Measurements from ENCODE around the gene PSENEN. TPM values are rescaled to one million over a fixed set of nuclear protein-coding genes. Genes with fewer than 3 reads are reported as not detected.
"Not testable (repeated sequence)": the region's sequence is repeated elsewhere in the genome, so short reads cannot be mapped to it uniquely, and the experiment has no call there.

The PSENEN gene
- total RNA-seq, 1 donor from 2014 or later: 50.6 TPM

DNA sequence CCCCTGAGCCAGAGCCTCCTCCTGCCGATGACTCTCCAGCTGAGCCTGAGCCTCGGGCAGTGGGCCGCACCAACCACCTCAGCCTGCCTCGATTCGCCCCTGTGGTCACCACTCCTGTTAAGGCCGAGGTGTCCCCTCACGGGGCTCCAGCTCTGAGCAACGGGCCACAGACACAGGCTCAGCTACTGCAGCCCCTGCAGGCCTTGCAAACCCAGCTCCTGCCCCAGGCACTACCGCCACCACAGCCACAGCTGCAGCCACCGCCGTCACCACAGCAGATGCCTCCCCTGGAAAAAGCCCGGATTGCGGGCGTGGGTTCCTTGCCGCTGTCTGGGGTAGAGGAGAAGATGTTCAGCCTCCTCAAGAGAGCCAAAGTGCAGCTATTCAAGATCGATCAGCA is 24.1 kb upstream of the PSENEN start:
- no peak overlapping the region for H3K27ac Mint-ChIP-seq
- H3K27me3 Mint-ChIP-seq (ENCODE audit: insufficient read depth): no peaks in the 10 kb centered on the region
- H3K36me3 Mint-ChIP-seq (ENCODE audit: low read depth): peaks cover 55% of the 10 kb centered on the region
- no peak for DNase-seq (ENCODE audit: low spot score)
- H3K4me3 Mint-ChIP-seq: no peak overlapping the region
- H3K9me3 Mint-ChIP-seq: no peaks in the 10 kb centered on the region
- intact Hi-C loops (cut with micrococcal nuclease): no loop called here
- peaks cover 20% of the 10 kb centered on the region for H3K4me1 Mint-ChIP-seq (ENCODE audit: low read depth)

DNA sequence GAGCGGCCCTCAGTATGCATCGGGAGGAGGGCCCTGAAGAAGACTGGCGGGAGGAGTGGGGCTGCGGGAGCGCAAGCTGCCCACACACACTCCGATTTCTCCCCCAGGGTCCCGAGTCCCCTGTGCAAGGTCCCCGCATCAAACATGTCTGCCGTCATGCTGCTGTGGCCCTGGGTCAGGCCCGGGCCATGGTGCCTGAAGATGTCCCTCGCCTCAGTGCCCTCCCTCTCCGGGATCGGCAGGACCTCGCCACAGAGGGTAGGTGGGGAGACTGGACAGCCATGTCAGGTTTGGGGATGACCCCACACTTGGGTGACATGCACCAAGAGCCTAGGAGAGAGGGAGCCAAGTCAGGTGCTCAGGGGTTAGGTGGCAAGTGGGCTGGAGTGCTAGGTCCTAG is 23.0 kb upstream of the PSENEN start:
- peaks cover 57% of the 10 kb centered on the region for H3K36me3 Mint-ChIP-seq (ENCODE audit: low read depth)
- no peak overlapping the region for H3K27ac Mint-ChIP-seq
- no peak for DNase-seq (ENCODE audit: low spot score)
- peaks cover 16% of the 10 kb centered on the region for H3K4me1 Mint-ChIP-seq (ENCODE audit: low read depth)
- H3K27me3 Mint-ChIP-seq (ENCODE audit: insufficient read depth): no peaks in the 10 kb centered on the region
- intact Hi-C loops (cut with micrococcal nuclease): no loop called here
- no peaks in the 10 kb centered on the region for H3K9me3 Mint-ChIP-seq
- H3K4me3 Mint-ChIP-seq: no peak overlapping the region

DNA sequence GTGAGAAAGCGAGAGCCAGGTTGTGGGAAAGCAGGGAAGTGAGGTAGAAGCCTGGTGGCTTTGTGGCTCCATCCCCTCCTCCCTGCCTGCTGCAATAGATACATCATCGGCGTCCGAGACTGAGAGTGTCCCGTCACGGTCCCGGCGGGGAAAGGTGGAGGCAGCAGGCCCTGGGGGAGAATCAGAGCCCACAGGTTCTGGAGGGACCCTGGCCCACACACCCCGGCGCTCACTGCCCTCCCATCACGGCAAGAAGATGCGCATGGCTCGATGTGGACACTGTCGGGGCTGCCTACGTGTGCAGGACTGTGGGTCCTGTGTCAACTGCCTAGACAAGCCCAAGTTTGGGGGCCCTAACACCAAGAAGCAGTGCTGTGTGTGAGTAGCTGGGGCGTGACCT is 22.6 kb upstream of the PSENEN start:
- Mint-ChIP-seq H3K36me3 (ENCODE audit: low read depth) (peaks cover 58% of the 10 kb centered on the region), H3K9me3 (no peaks in the 10 kb centered on the region), H3K4me3 (no peak overlapping the region), H3K27me3 (ENCODE audit: insufficient read depth) (no peaks in the 10 kb centered on the region), H3K4me1 (ENCODE audit: low read depth) (peaks cover 16% of the 10 kb centered on the region), H3K27ac (no peak overlapping the region)
- DNase-seq (ENCODE audit: low spot score): no peak
- intact Hi-C loops (cut with micrococcal nuclease): no loop called here

DNA sequence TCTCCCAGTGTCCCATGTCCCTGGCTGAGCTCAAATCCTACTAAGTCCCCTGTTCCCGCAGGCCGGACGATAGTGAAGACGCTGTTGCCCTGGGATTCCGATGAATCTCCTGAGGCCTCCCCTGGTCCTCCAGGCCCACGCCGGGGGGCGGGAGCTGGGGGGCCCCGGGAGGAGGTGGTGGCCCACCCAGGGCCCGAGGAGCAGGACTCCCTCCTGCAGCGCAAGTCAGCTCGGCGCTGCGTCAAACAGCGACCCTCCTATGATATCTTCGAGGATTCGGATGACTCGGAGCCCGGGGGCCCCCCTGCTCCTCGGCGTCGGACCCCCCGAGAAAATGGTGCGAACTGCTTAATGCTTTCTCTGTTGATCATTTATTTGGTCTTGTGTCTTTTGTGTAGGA is 21.8 kb upstream of the PSENEN start:
- Mint-ChIP-seq H3K27me3 (ENCODE audit: insufficient read depth) (no peaks in the 10 kb centered on the region), H3K36me3 (ENCODE audit: low read depth) (peaks cover 65% of the 10 kb centered on the region), H3K27ac (no peak overlapping the region), H3K4me3 (no peak overlapping the region), H3K4me1 (ENCODE audit: low read depth) (peaks cover 15% of the 10 kb centered on the region), H3K9me3 (no peaks in the 10 kb centered on the region)
- intact Hi-C loops (cut with micrococcal nuclease): no loop called here
- DNase-seq (ENCODE audit: low spot score): no peak

DNA sequence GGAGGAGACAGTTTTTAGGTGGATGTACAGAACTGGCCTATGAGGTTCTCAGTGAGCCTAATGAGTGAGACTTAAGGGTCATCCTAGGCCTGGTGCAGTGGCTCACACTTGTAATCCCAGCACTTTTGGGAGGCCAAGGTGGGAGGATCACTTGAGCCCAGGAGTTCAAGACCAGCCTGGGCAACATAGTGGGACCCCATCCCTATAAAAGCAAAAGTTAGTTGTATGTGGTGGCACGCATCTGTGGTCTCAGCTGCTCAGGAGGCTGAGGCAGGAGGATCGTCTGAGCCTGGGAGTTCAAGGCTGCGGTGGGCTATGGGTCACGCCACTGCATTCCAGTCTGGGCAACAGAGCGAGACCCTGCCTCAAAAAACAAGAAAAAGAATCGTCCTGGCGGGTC is 21.3 kb upstream of the PSENEN start:
- Mint-ChIP-seq H3K4me1 (ENCODE audit: low read depth) (peaks cover 10% of the 10 kb centered on the region), H3K36me3 (ENCODE audit: low read depth) (peaks cover 68% of the 10 kb centered on the region)
- H3K27ac Mint-ChIP-seq; H3K4me3 Mint-ChIP-seq; DNase-seq (ENCODE audit: low spot score); H3K27me3 Mint-ChIP-seq (ENCODE audit: insufficient read depth); H3K9me3 Mint-ChIP-seq; intact Hi-C loops (cut with micrococcal nuclease): not testable (repeated sequence)

DNA sequence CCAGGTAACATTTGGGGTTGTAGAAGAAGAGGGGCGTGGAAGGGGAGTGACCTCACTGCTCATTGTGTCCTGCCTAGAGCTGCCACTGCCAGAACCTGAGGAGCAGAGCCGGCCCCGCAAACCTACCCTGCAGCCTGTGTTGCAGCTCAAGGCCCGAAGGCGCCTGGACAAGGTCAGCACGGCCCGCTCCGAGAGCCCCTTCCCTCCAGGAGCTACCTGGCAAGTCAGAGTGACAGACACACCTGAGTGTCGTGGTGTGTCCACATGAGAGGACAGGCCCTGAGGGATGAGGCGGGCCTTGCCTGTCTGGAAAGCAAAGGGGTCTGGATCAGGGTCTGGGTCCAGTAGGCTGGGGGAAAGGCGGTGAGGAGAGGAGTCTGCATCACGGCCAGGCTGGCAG is 20.9 kb upstream of the PSENEN start:
- Mint-ChIP-seq H3K27me3 (ENCODE audit: insufficient read depth) (no peaks in the 10 kb centered on the region), H3K9me3 (no peaks in the 10 kb centered on the region)
- no peak for DNase-seq (ENCODE audit: low spot score)

DNA sequence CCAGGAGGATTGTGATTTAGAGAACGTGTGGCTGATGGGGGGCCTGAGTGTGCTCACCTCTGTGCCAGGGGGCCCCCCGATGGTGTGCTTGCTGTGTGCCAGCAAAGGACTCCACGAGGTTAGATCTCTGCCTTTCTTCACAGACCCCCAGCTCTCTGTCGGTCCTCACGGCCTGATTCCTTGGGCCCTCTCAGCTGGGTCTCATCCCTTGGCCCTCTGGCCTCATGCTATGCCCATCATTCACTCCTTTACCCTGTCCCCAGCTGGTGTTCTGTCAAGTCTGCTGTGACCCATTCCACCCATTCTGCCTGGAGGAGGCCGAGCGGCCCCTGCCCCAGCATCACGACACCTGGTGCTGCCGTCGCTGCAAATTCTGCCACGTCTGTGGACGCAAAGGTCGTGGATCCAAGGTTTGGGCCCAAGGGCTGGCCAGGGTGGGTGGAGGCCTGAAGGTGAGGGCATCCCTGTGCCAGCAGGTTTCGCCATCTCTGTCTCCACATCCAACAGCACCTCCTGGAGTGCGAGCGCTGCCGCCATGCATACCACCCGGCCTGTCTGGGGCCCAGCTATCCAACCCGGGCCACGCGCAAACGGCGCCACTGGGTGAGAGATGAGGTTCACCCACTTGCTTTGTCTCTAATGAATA is 20.1 kb upstream of the PSENEN start:
- no peak overlapping the region for H3K4me3 Mint-ChIP-seq
- H3K36me3 Mint-ChIP-seq (ENCODE audit: low read depth): peaks cover 70% of the 10 kb centered on the region
- no peaks in the 10 kb centered on the region for H3K27me3 Mint-ChIP-seq (ENCODE audit: insufficient read depth)
- peaks cover under 1% of the 10 kb centered on the region for H3K4me1 Mint-ChIP-seq (ENCODE audit: low read depth)
- intact Hi-C loops (cut with micrococcal nuclease): no loop called here
- no peaks in the 10 kb centered on the region for H3K9me3 Mint-ChIP-seq
- H3K27ac Mint-ChIP-seq: no peak overlapping the region
- no peak for DNase-seq (ENCODE audit: low spot score)

More for the DNA sequence above, 20.9 kb upstream of the PSENEN start:
- H3K4me3 Mint-ChIP-seq: no peak overlapping the region
- intact Hi-C loops (cut with micrococcal nuclease): no loop called here
- peaks cover 69% of the 10 kb centered on the region for H3K36me3 Mint-ChIP-seq (ENCODE audit: low read depth)
- H3K27ac Mint-ChIP-seq: no peak overlapping the region
- H3K4me1 Mint-ChIP-seq (ENCODE audit: low read depth): peaks cover 6% of the 10 kb centered on the region

DNA sequence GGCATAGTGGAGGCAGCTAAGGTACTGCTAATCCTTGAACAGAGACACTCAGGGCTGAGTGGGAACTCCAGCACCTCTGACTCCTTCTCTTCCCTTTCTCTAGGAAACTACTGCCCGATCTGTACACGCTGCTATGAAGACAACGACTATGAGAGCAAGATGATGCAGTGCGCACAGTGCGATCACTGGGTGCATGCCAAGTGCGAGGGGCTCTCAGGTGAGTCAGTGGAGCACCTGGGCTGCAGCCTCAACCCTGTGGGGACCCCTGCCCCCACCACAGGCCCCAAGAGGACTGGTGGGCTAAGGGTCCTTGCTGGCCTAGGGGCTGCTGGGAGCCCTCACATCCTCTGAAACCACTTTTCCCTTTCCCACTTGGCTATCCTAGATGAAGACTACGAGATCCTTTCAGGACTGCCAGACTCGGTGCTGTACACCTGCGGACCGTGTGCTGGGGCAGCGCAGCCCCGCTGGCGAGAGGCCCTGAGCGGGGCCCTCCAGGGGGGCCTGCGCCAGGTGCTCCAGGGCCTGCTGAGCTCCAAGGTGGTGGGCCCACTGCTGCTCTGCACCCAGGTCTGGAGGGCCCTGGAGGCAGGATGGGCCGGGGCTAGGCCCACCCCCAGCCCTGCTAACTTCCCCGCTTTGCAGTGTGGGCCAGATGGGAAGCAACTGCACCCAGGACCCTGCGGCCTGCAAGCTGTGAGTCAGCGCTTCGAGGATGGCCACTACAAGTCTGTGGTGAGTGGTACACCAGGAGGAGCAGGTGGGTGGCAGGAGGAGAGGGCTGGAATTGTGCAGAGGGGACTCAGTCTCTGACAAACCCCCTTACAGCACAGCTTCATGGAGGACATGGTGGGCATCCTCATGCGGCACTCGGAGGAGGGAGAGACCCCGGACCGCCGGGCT is 18.1 kb upstream of the PSENEN start:
- H3K27ac Mint-ChIP-seq: no peak overlapping the region
- DNase-seq (ENCODE audit: low spot score): no peak
- intact Hi-C loops (cut with micrococcal nuclease): no loop called here
- no peaks in the 10 kb centered on the region for H3K9me3 Mint-ChIP-seq
- no peaks in the 10 kb centered on the region for H3K4me1 Mint-ChIP-seq (ENCODE audit: low read depth)
- H3K4me3 Mint-ChIP-seq: no peak overlapping the region
- no peaks in the 10 kb centered on the region for H3K27me3 Mint-ChIP-seq (ENCODE audit: insufficient read depth)
- H3K36me3 Mint-ChIP-seq (ENCODE audit: low read depth): peaks cover 69% of the 10 kb centered on the region

DNA sequence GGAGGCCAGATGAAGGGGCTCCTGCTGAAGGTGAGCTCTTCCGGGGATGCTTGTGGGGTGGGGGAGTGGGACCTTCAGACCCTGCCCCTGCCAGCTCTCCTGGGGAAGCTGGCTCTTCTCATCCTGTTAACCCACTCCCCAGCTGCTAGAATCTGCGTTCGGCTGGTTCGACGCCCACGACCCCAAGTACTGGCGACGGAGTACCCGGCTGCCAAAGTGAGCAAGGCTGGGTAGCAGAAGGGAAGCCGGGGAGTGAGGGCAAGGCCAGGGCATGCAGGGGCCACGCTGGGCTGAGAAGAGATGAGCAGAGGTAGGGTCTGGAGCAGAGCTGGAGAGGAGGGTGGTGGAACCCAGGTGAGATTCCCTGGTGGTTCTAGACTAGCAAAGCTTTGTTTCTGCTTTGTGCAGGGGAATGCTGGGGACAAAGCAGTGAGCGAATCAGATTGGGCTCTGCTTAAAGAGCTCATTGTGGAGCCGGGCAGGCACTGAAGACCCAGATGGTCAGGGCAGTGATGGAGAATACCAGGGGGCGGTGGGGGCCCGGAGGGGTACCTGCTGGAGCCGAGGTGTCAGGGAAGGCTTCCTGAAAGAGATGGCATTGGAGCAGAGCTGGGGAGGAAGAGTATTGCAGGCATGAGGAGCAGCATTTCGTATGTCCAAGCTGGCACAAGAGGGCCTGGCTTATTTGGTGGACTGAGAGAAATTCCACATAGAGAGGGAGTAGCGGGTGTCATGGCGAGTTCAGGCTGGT is 17.3 kb upstream of the PSENEN start:
- no peaks in the 10 kb centered on the region for H3K27me3 Mint-ChIP-seq (ENCODE audit: insufficient read depth)
- H3K27ac Mint-ChIP-seq: no peak overlapping the region
- no peaks in the 10 kb centered on the region for H3K4me1 Mint-ChIP-seq (ENCODE audit: low read depth)
- DNase-seq (ENCODE audit: low spot score): no peak
- H3K4me3 Mint-ChIP-seq: no peak overlapping the region
- peaks cover 63% of the 10 kb centered on the region for H3K36me3 Mint-ChIP-seq (ENCODE audit: low read depth)
- intact Hi-C loops (cut with micrococcal nuclease): no loop called here
- no peaks in the 10 kb centered on the region for H3K9me3 Mint-ChIP-seq

DNA sequence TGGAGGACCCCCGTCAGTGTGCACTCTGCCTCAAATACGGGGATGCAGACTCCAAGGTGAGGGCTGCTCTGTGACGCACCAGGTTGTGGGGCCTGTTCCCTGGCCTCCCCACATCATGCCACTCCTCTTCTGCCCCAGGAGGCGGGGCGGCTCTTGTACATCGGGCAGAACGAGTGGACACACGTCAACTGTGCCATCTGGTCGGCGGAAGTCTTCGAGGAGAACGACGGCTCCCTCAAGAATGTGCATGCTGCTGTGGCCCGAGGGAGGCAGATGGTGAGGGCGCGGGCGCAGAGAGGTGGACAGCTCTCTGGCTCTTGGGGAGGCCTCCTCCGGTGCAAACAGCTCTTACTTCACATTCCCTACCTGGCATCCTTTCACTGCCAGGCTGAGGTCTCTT is 16.4 kb upstream of the PSENEN start:
- Mint-ChIP-seq H3K36me3 (ENCODE audit: low read depth) (peaks cover 61% of the 10 kb centered on the region), H3K27ac (no peak overlapping the region), H3K4me3 (no peak overlapping the region), H3K9me3 (no peaks in the 10 kb centered on the region), H3K4me1 (ENCODE audit: low read depth) (no peaks in the 10 kb centered on the region), H3K27me3 (ENCODE audit: insufficient read depth) (no peaks in the 10 kb centered on the region)
- intact Hi-C loops (cut with micrococcal nuclease): no loop called here
- no peak for DNase-seq (ENCODE audit: low spot score)

DNA sequence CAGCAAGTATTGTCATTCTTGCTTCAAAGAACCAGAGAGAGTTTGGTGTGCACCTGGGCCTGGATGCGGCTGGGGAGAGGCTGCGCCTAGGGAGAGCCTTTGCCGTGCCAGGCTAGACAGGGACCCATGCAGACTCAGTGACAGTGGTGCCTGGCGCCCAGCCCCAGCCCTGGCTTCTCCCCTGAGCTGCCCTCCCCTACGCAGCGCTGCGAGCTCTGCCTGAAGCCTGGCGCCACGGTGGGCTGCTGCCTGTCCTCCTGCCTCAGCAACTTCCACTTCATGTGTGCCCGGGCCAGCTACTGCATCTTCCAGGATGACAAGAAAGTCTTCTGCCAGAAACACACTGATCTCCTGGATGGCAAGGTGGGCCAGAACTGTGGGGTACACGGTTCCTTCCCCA is 15.7 kb upstream of the PSENEN start:
- H3K9me3 Mint-ChIP-seq: no peaks in the 10 kb centered on the region
- no peak for DNase-seq (ENCODE audit: low spot score)

DNA sequence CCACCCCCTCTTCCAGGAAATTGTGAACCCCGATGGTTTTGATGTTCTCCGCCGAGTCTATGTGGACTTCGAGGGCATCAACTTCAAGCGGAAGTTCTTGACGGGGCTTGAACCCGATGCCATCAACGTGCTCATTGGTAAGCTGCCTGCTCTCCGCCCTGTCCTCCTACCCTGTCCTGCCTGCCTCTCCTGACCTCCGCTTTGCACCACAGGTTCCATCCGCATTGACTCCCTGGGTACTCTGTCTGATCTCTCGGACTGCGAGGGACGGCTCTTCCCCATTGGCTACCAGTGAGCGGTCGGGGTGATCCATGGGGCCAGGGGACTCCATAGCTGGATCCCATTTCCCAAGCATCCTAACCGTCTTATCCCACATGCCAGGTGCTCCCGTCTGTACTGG is 15.1 kb upstream of the PSENEN start:
- no peak for DNase-seq (ENCODE audit: low spot score)
- no peaks in the 10 kb centered on the region for H3K4me1 Mint-ChIP-seq (ENCODE audit: low read depth)
- peaks cover 60% of the 10 kb centered on the region for H3K36me3 Mint-ChIP-seq (ENCODE audit: low read depth)
- H3K27ac Mint-ChIP-seq: no peak overlapping the region
- no peaks in the 10 kb centered on the region for H3K27me3 Mint-ChIP-seq (ENCODE audit: insufficient read depth)
- intact Hi-C loops (cut with micrococcal nuclease): no loop called here
- H3K9me3 Mint-ChIP-seq: no peaks in the 10 kb centered on the region
- no peak overlapping the region for H3K4me3 Mint-ChIP-seq

More for the DNA sequence above, 15.7 kb upstream of the PSENEN start:
- no peaks in the 10 kb centered on the region for H3K4me1 Mint-ChIP-seq (ENCODE audit: low read depth)
- H3K27ac Mint-ChIP-seq: no peak overlapping the region
- H3K4me3 Mint-ChIP-seq: no peak overlapping the region
- intact Hi-C loops (cut with micrococcal nuclease): no loop called here
- H3K27me3 Mint-ChIP-seq (ENCODE audit: insufficient read depth): no peaks in the 10 kb centered on the region
- H3K36me3 Mint-ChIP-seq (ENCODE audit: low read depth): peaks cover 62% of the 10 kb centered on the region

DNA sequence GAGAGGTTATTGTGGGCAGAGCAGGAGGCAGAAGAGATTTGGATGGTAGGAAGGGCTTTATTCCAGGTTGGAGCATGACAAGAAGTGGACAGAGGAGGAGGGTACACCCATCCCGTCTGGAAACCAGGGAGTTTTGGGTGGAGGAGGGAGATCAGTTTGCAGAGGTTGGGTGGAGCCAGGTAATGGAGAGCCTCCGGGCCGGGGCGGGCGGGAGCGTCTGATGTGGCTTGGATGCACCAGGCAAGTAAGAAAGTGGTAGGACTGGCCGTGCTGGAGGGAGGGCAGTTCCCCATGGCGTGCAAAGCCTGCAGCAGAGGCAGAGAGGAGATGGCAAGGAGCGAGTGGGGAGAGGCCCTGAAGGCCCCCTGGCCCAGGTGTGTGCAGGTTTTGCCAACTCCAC is 14.1 kb upstream of the PSENEN start:
- Mint-ChIP-seq H3K4me3 (no peak overlapping the region), H3K27ac (no peak overlapping the region)

More for the DNA sequence above, 14.1 kb upstream of the PSENEN start:
- Mint-ChIP-seq H3K36me3 (ENCODE audit: low read depth) (peaks cover 58% of the 10 kb centered on the region), H3K9me3 (no peaks in the 10 kb centered on the region), H3K27me3 (ENCODE audit: insufficient read depth) (no peaks in the 10 kb centered on the region), H3K4me1 (ENCODE audit: low read depth) (no peaks in the 10 kb centered on the region)
- no peak for DNase-seq (ENCODE audit: low spot score)
- intact Hi-C loops (cut with micrococcal nuclease): no loop called here

Data from activated T-helper 1 cell treated with anti-CD3 and anti-CD28 coated beads, Interleukin-12 subunit alpha, Interleukin-12 subunit beta, Interleukin-2, Interleukin-4 antibody, amounts not matched to agents 30 ng/mL and 10 ng/mL and 1 ng/mL, durations not matched to agents 14 hours and 24 hours and 36 hours (primary cell).